PFSK-1 (cell line): Measurements from ENCODE around the gene KLHL21.

Source experiments
- FOXP2 ChIP-seq: optimal IDR thresholded peaks from 2 replicates; pipeline ENCODE3; 2011; ENCODE audit warnings: borderline replicate concordance, control low read depth, inconsistent platforms; ENCODE audit not compliant: insufficient read depth; ENCODE audit errors: extremely low read length, extremely low read depth
- REST ChIP-seq, 2 experiments: IDR thresholded peaks; 2 replicates each; pipeline versions ENCODE4 v1.6.1 to v1.8.0; 2011 to 2012; ENCODE audit warnings: low read depth in 2 of 2, low read length in 2 of 2, control low read depth in 1 of 2, inconsistent platforms in 1 of 2, mild to moderate bottlenecking in 1 of 2, moderate library complexity in 1 of 2; ENCODE audit not compliant: insufficient read depth in 1 of 2

- no peak for TF ChIP-seq FOXP2
- no peak for TF ChIP-seq REST (IDR thresholded peaks at IDR 0.05; ENCODE audit: insufficient read depth in 1 of 2, low read depth in 2 of 2, low read length in 2 of 2)
Measured at GRCh38 chr1:6600410-6601048, 2.1 kb downstream of the KLHL21 start.
